IPS DF 6.9 (cell line): ENCODE results near the gene RSRC1.
"Not testable (repeated sequence)": the region's sequence is repeated elsewhere in the genome, so short reads cannot be mapped to it uniquely, and the experiment has no call there.

ENCODE experiments used
- DNase-seq: peaks from one replicate; pipeline ENCODE4 v3.0.0-alpha.2; 2013; ENCODE audit warnings: low read depth, low spot score
- H3K27ac ChIP-seq: one replicate; pipeline ENCODE4 v1.5.1; 2013; ENCODE audit warnings: low read length, control low read depth
- H3K27me3 ChIP-seq: 2 replicates; pipeline ENCODE4 v1.6.1; 2013; ENCODE audit warnings: mild to moderate bottlenecking, low read length; ENCODE audit not compliant: control insufficient read depth, insufficient read depth
- H3K36me3 ChIP-seq: 2 replicates; pipeline ENCODE4 v1.6.1; 2013; ENCODE audit warnings: low read length; ENCODE audit not compliant: control insufficient read depth, insufficient read depth
- H3K4me1 ChIP-seq: 2 replicates; pipeline ENCODE4 v1.6.1; 2013; ENCODE audit warnings: low read length; ENCODE audit not compliant: control insufficient read depth, insufficient read depth
- H3K4me3 ChIP-seq: 2 replicates; pipeline ENCODE4 v1.5.1; 2013; ENCODE audit warnings: mild to moderate bottlenecking, low read length
- H3K9me3 ChIP-seq: 2 replicates; pipeline ENCODE4 v1.6.1; 2013; ENCODE audit warnings: low read length, inconsistent platforms; ENCODE audit not compliant: control insufficient read depth, insufficient read depth
- WGBS: extraction: QIAGEN DNeasy Blood & Tissue Kit; methylation state at CpG from one replicate; pipeline ENCODE4 v1.1.7; 2013; ENCODE audit warnings: mixed read lengths, missing lambda C conversion rate; ENCODE audit not compliant: insufficient read length, insufficient coverage; 5-methylcytosine and 5-hydroxymethylcytosine counted together

The RSRC1 gene

DNA sequence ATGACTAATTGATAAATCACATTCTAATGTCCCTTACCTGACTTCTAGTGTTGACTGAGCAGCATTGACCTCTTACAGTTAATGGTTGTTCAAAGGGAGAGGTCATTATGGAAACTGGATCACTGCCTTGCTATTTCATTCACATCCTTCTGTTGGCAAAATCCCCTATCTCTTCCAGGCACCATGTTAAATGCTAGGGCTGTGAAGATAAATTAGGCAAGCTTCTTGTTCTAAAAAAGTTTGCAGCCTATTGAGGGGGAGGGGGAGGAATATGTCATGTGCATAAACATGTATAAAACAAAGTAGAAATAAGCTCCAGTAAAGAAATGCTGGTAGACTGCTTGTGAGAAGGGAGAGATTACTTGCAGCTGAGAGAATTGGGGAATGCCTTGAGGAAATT is 376.3 kb downstream of the RSRC1 start:
- Histone ChIP-seq H3K36me3 (no peaks in the 10 kb centered on the region), H3K9me3 (no peaks in the 10 kb centered on the region), H3K27ac (no peak overlapping the region), H3K27me3 (no peaks in the 10 kb centered on the region), H3K4me3 (no peak overlapping the region), H3K4me1 (no peaks in the 10 kb centered on the region)
- DNase-seq = no peak

DNA sequence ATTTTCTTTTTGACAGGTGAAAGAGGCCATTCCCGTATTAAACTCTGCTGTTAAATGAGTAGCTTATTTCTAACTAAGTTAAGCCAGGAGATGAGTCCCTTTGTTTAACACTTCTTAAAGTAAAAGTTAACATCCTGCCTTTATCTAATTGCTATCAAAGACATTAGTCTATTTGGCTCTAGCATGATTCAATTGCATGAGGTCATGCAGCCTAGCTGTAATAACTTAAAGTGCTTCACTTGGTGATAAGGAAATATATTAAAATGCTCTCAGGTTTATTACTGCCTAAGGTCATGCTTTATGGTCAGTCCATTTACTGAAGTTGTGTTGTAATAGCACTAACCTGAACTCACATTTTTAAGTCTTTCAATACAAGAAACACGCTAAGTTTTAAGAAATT is 378.8 kb downstream of the RSRC1 start:
- H3K27ac ChIP-seq = no peak overlapping the region
- H3K36me3 ChIP-seq = no peaks in the 10 kb centered on the region
- WGBS = no CpG with 5 or more reads among the region's 2 CpGs
- no peaks in the 10 kb centered on the region for H3K4me1 ChIP-seq
- H3K27me3 ChIP-seq = no peaks in the 10 kb centered on the region
- no peak for DNase-seq
- H3K4me3 ChIP-seq = no peak overlapping the region
- H3K9me3 ChIP-seq = no peaks in the 10 kb centered on the region

DNA sequence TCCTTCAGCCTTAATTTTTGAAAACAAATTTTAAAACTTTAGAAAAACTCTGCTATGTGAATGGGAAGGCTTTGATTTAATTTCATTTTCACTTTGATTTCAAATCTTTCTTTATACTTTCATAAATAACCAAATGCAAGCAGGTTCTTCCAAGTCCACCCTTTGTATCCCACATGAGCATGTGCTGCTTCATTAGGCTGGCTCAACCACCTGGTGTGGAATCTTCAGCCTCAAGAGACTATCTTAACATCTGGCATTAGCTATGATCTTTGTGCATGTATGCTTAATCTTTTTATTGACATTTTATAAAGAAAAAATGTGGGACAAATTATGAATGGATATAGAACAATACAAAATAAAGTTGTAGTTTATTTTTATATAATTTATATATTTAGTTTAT is 379.3 kb downstream of the RSRC1 start:
- DNase-seq = no peak
- Histone ChIP-seq H3K27me3 (no peaks in the 10 kb centered on the region), H3K4me3 (no peak overlapping the region), H3K27ac (no peak overlapping the region), H3K9me3 (no peaks in the 10 kb centered on the region), H3K36me3 (no peaks in the 10 kb centered on the region), H3K4me1 (no peaks in the 10 kb centered on the region)

DNA sequence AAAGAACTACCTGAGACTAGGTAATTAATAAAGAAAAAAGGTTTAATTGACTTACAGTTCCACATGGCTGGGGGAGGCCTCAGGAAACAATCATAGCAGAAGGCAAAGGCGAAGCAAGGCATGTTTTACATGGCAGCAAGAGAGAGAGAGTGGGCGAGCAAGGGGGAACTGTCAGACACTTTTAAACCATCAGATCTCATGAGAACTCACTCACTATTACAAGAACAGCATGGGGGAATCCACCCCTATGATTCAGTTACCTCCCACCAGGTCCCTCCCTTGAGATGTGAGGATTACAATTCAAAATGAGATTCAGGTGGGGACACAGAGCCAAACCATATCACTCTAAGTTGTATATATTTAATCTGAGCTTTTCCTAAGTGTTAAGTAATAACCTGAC is 382.1 kb downstream of the RSRC1 start:
- WGBS = no CpG with 5 or more reads among the region's 2 CpGs
- Histone ChIP-seq H3K36me3 (no peaks in the 10 kb centered on the region), H3K4me1 (no peaks in the 10 kb centered on the region), H3K27ac (no peak overlapping the region), H3K27me3 (no peaks in the 10 kb centered on the region), H3K4me3 (no peak overlapping the region), H3K9me3 (no peaks in the 10 kb centered on the region)
- no peak for DNase-seq

DNA sequence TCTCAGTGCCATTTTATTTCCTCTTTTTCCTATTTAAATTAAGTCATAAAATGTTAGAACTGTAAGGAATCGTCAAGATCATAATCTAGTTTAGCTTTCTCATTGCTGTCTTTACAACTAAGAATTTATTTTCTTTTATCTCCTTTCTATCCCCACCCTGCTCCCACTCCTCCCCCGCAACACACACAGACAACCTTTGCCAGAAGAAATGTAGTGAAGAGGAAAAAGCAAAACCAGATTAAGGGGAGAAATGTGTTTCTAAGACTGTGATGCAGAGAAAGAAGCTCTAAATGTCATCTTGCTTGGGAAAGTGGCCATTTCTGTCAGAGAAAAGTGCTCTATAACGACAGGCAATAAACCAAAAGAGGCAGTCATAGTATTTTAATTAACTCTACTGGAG is 382.8 kb downstream of the RSRC1 start:
- Histone ChIP-seq H3K27ac (no peak overlapping the region), H3K36me3 (no peaks in the 10 kb centered on the region), H3K4me1 (no peaks in the 10 kb centered on the region), H3K4me3 (no peak overlapping the region), H3K9me3 (no peaks in the 10 kb centered on the region), H3K27me3 (no peaks in the 10 kb centered on the region)
- no CpG with 5 or more reads among the region's 3 CpGs for WGBS
- DNase-seq = no peak

DNA sequence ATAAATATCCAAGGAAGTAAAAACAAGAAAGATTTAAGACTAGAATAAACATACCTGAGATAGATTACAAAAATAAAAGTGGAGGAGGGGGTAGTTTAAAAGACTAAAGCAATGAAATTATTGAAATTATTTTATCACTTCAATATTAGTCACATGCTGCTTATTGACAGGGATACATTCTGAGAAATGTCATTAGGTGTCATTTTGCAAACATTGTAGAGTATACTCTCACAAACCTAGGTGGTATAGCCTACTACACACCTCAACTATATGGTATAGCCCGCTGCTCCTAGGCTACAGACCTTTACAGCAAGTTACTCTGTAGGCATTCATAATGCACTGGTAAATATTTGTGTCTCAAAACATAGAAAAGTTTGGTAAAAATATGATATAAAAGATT is 384.0 kb downstream of the RSRC1 start:
- Histone ChIP-seq H3K4me3 (no peak overlapping the region), H3K27ac (no peak overlapping the region), H3K36me3 (no peaks in the 10 kb centered on the region), H3K4me1 (no peaks in the 10 kb centered on the region), H3K27me3 (no peaks in the 10 kb centered on the region), H3K9me3 (no peaks in the 10 kb centered on the region)
- WGBS = no CpG with 5 or more reads among the region's 1 CpG
- no peak for DNase-seq

DNA sequence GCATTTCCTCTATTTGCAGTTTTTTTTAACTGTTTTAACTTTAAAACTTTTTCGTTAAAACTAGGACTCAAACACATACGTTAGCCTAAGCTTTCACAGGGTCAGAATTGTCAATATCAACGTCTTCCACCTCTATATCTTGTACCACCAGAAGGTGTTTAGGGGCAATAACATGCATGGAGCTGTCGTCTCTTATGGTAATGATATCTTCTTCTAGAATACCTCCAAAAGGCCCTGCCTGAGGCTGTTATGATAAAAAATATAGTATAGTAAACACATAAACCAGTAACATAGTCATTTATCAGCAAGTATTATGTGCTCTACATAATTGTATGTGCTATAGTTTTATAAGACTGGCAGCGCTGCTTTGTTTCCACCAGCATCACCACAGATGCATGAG is 384.8 kb downstream of the RSRC1 start:
- no peak for DNase-seq
- Histone ChIP-seq H3K4me1 (no peaks in the 10 kb centered on the region), H3K36me3 (no peaks in the 10 kb centered on the region), H3K27me3 (no peaks in the 10 kb centered on the region), H3K4me3 (no peak overlapping the region), H3K27ac (no peak overlapping the region), H3K9me3 (no peaks in the 10 kb centered on the region)
- WGBS = 100% methylated on average over 1 of the region's 5 CpGs

DNA sequence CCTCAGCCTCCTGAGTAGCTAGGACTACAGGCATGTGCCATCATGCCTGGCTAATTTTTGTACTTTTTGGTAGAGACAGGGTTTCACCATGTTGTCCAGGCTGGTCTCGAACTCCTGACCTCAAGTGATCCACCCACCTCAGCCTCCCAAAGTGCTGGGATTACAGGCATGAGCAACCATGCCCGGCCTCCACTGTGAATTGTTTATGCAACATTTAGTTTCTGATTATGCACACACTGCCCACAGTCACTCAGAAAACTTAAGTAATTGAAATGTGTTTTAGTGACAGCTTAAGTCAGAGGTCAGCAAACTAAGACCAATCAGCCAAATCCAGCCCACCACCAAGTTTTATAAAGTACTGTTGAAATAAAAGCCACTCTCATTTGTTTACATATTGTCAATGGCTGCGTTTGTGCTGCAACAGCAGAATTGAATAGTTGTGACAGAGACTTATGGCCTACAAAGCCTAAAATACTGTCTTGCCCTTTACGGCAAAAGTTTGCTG is 385.6 kb downstream of the RSRC1 start:
- H3K4me1 ChIP-seq, H3K27me3 ChIP-seq, H3K27ac ChIP-seq, H3K9me3 ChIP-seq, DNase-seq, H3K4me3 ChIP-seq, H3K36me3 ChIP-seq: not testable (repeated sequence)
- no CpG with 5 or more reads among the region's 4 CpGs for WGBS

DNA sequence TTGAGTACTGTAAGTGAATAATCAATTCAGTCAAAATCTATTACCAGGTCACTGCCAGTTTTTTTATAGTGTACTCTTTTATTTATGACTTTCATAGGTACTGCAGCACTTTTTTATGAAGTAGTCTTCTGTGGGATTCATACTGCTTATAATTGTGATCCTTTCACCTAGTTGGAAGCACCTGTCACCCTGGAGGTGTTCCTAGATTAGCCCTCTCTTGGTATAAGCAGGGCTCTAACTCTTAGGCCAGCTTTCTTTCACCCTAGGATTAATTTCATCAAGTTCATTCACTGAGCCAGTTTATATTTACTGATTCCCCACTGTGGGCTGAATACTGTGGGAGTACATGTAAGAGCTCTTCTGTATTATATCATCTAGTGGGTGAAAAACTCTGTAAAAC is 395.2 kb downstream of the RSRC1 start:
- Histone ChIP-seq H3K9me3 (no peaks in the 10 kb centered on the region), H3K4me3 (no peak overlapping the region), H3K36me3 (no peaks in the 10 kb centered on the region), H3K4me1 (no peaks in the 10 kb centered on the region), H3K27me3 (no peaks in the 10 kb centered on the region), H3K27ac (no peak overlapping the region)
- no peak for DNase-seq

DNA sequence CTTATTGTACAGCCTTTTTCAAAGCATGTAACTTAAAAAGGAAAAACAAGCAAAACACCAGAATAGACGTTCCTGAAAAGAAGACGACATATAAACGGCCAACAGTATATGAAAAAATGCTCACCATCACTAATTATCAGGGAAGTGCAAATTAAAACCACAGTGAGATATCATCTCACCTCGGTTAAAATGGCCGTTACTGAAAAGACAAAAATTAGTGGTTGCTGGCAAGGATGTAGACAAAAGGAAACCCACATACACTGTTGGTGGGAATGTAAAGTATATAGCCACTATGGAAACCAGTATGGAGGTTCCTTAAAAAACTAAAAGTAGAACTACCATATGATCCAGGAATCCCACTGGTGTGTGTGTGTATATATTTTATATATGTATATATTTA is 396.6 kb downstream of the RSRC1 start:
- H3K27ac ChIP-seq = no peak overlapping the region
- no CpG with 5 or more reads among the region's 5 CpGs for WGBS
- no peaks in the 10 kb centered on the region for H3K36me3 ChIP-seq
- H3K9me3 ChIP-seq = no peaks in the 10 kb centered on the region
- H3K4me1 ChIP-seq = no peaks in the 10 kb centered on the region
- no peak for DNase-seq
- H3K27me3 ChIP-seq = no peaks in the 10 kb centered on the region
- H3K4me3 ChIP-seq = no peak overlapping the region

DNA sequence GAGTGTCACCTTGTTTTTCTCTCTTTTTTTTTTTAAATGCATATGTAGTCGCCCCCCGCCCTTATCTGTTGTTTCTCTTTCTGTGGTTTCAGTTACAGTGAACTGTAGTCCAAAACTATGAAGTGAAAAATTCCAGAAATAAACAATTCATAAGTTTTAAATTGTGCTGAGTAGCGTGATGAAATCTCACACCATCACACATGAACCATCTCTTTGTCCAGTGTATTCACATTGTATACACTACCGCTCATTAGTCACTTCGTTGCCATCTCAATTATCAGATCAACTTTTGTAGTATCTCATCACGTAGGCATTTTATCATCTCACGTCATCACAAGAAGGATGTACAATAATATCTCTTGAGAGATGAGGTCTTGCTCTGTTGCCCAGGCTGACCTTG is 398.6 kb downstream of the RSRC1 start:
- Histone ChIP-seq H3K36me3 (no peaks in the 10 kb centered on the region), H3K9me3 (no peaks in the 10 kb centered on the region), H3K4me3 (no peak overlapping the region), H3K27ac (no peak overlapping the region), H3K4me1 (no peaks in the 10 kb centered on the region), H3K27me3 (no peaks in the 10 kb centered on the region)
- WGBS = no CpG with 5 or more reads among the region's 7 CpGs
- DNase-seq = no peak
